IMR-90 (cell line): Measurements from ENCODE around the gene MAMLD1. TPM values are rescaled to one million over a fixed set of nuclear protein-coding genes. Genes with fewer than 3 reads are reported as not detected.

ENCODE experiments used
- ATAC-seq: fragments of 200-7000 bp; cut with Tn5 transposase; 2 replicates; pipeline ENCODE4 v1.9.1; 2020; ENCODE audit warnings: low read depth, mild to moderate bottlenecking, moderate library complexity
- BruUV-seq: library from RNA; stranded (reverse); fragments of 400-500 nt; replicated peaks from 2 replicates; lab custom pipeline; 2021; lab: Mats Ljungman, UMichigan
- CTCF ChIA-PET: fragments of 300-600 bp; formaldehyde crosslinking; extraction: SDS; loops from one replicate; lab custom pipeline; 2021; ENCODE audit warnings: antibody characterized with exemption; lab: Yijun Ruan, JAX
- POLR2A ChIA-PET: fragments of 300-600 bp; sonication (Branson Sonifier 250); formaldehyde crosslinking; loops from one replicate; lab custom pipeline; 2022; ENCODE audit warnings: antibody characterized with exemption; ENCODE audit not compliant: unreplicated experiment; lab: Charles Lee
- DNase-seq: peaks from one replicate; pipeline ENCODE4 v3.0.0; 2013
- H2AFZ ChIP-seq: replicated peaks from 2 replicates; pipeline ENCODE3; 2013; ENCODE audit warnings: low read length, mild to moderate bottlenecking; ENCODE audit not compliant: poor library complexity
- H2AK5ac ChIP-seq: 2 replicates; pipeline ENCODE4 v1.6.1; 2013; ENCODE audit warnings: low read depth, low read length, inconsistent platforms
- H2AK9ac ChIP-seq: replicated peaks from 2 replicates; pipeline ENCODE3; 2013; ENCODE audit warnings: mild to moderate bottlenecking, low read depth, low read length, moderate library complexity; ENCODE audit not compliant: poor library complexity
- H2BK120ac ChIP-seq: 2 replicates; pipeline ENCODE4 v1.6.1; 2013; ENCODE audit warnings: low read depth, low read length, inconsistent platforms
- H2BK15ac ChIP-seq: 3 replicates; pipeline ENCODE4 v1.6.1; 2013; ENCODE audit warnings: low read depth, low read length, inconsistent platforms
- H2BK20ac ChIP-seq: 2 replicates; pipeline ENCODE4 v1.6.1; 2013; ENCODE audit warnings: low read depth, mild to moderate bottlenecking, inconsistent platforms, low read length, moderate library complexity
- H2BK5ac ChIP-seq: 2 replicates; pipeline ENCODE4 v1.6.1; 2013; ENCODE audit warnings: mild to moderate bottlenecking, low read depth, low read length, inconsistent platforms; ENCODE audit not compliant: poor library complexity, severe bottlenecking
- H3K14ac ChIP-seq: replicated peaks from 2 replicates; pipeline ENCODE4 v1.6.1; 2013; ENCODE audit warnings: low read depth, low read length, inconsistent platforms
- H3K18ac ChIP-seq: 2 replicates; pipeline ENCODE4 v1.6.1; 2013; ENCODE audit warnings: low read depth, low read length, control low read depth
- H3K23ac ChIP-seq: 2 replicates; pipeline ENCODE4 v1.6.1; 2013; ENCODE audit warnings: low read depth, low read length, inconsistent platforms
- H3K27ac ChIP-seq: 2 replicates; pipeline ENCODE4 v1.5.1; 2013; ENCODE audit warnings: mild to moderate bottlenecking, control low read depth, low read length; ENCODE audit not compliant: insufficient read depth
- H3K27me3 ChIP-seq: 2 replicates; pipeline ENCODE4 v1.6.1; 2013; ENCODE audit warnings: low read length; ENCODE audit not compliant: control insufficient read depth, insufficient read depth
- H3K36me3 ChIP-seq: 2 replicates; pipeline ENCODE4 v1.6.1; 2013; ENCODE audit warnings: low read length, mixed read lengths; ENCODE audit not compliant: control insufficient read depth, insufficient read depth
- H3K4ac ChIP-seq: 2 replicates; pipeline ENCODE4 v1.6.1; 2013; ENCODE audit warnings: low read depth, low read length, inconsistent platforms
- H3K4me1 ChIP-seq: 2 replicates; pipeline ENCODE4 v1.6.1; 2013; ENCODE audit warnings: low read length, mixed read lengths; ENCODE audit not compliant: control insufficient read depth, insufficient read depth
- H3K4me2 ChIP-seq: 2 replicates; pipeline ENCODE4 v1.6.1; 2013; ENCODE audit warnings: low read depth, mild to moderate bottlenecking, control low read depth, low read length, moderate library complexity
- H3K4me3 ChIP-seq: 2 replicates; pipeline ENCODE4 v1.5.1; 2013; ENCODE audit warnings: low read depth, mild to moderate bottlenecking, control low read depth, low read length, moderate library complexity; ENCODE audit not compliant: insufficient read depth
- H3K56ac ChIP-seq: 2 replicates; pipeline ENCODE4 v1.6.1; 2013; ENCODE audit warnings: low read length, inconsistent platforms; ENCODE audit not compliant: insufficient read depth; ENCODE audit errors: extremely low read depth
- H3K79me1 ChIP-seq, 2 experiments: 2 replicates each; pipeline ENCODE4 v1.6.1; 2013; ENCODE audit warnings: low read length in 2 of 2, inconsistent platforms in 1 of 2, low read depth in 1 of 2
- H3K9ac ChIP-seq: 2 replicates; pipeline ENCODE4 v1.6.1; 2013; ENCODE audit warnings: low read depth, low read length, control low read depth
- H3K9me1 ChIP-seq: 2 replicates; pipeline ENCODE4 v1.6.1; 2013; ENCODE audit warnings: low read length, inconsistent platforms; ENCODE audit not compliant: insufficient read depth
- H3K9me3 ChIP-seq: 2 replicates; pipeline ENCODE4 v1.6.1; 2013; ENCODE audit warnings: low read length; ENCODE audit not compliant: control insufficient read depth, insufficient read depth
- H4K20me1 ChIP-seq: 2 replicates; pipeline ENCODE4 v1.6.1; 2013; ENCODE audit warnings: low read length, inconsistent platforms; ENCODE audit not compliant: insufficient read depth
- H4K5ac ChIP-seq: 2 replicates; pipeline ENCODE4 v1.6.1; 2013; ENCODE audit warnings: mild to moderate bottlenecking, low read depth, low read length, control low read depth
- H4K8ac ChIP-seq, 2 experiments: 2 replicates each; pipeline ENCODE4 v1.6.1; 2013; ENCODE audit warnings: low read depth in 2 of 2, low read length in 2 of 2, control low read depth in 1 of 2, inconsistent platforms in 1 of 2
- H4K91ac ChIP-seq: 2 replicates; pipeline ENCODE4 v1.6.1; 2013; ENCODE audit warnings: low read depth, low read length, inconsistent platforms; ENCODE audit not compliant: insufficient read depth
- BHLHE40 ChIP-seq: fragments of 150-350 bp; IDR thresholded peaks from 2 replicates; pipeline ENCODE4 v1.6.1; 2016; ENCODE audit warnings: mild to moderate bottlenecking, low read depth, low read length
- CEBPB ChIP-seq: IDR thresholded peaks from 2 replicates; pipeline ENCODE4 v1.6.1; 2012; ENCODE audit warnings: low read depth, low read length, improper control_type of control experiment
- CHD1 ChIP-seq: IDR thresholded peaks from 2 replicates; pipeline ENCODE4 v1.6.1; 2012; ENCODE audit warnings: low read depth, low read length, improper control_type of control experiment
- ELK1 ChIP-seq: fragments of 150-350 bp; IDR thresholded peaks from 2 replicates; pipeline ENCODE4 v1.6.1; 2016; ENCODE audit warnings: low read depth, mild to moderate bottlenecking, low read length, moderate library complexity, borderline replicate concordance
- FOS ChIP-seq: fragments of 150-350 bp; IDR thresholded peaks from 2 replicates; pipeline ENCODE4 v1.6.1; 2016; ENCODE audit warnings: low read depth, low read length
- MAFK ChIP-seq: IDR thresholded peaks from 2 replicates; pipeline ENCODE4 v1.6.1; 2012; ENCODE audit warnings: low read depth, low read length, improper control_type of control experiment
- MAZ ChIP-seq: IDR thresholded peaks from 2 replicates; pipeline ENCODE4 v1.6.1; 2012; ENCODE audit warnings: low read depth, mild to moderate bottlenecking, low read length, improper control_type of control experiment, moderate library complexity, borderline replicate concordance
- MXI1 ChIP-seq: IDR thresholded peaks from 2 replicates; pipeline ENCODE4 v1.6.1; 2012; ENCODE audit warnings: low read depth, mild to moderate bottlenecking, low read length, moderate library complexity, borderline replicate concordance
- NFE2L2 ChIP-seq: fragments of 150-350 bp; IDR thresholded peaks from 2 replicates; pipeline ENCODE4 v1.6.1; 2016; ENCODE audit warnings: low read depth, mild to moderate bottlenecking, low read length
- POLR2A ChIP-seq: IDR thresholded peaks from 2 replicates; pipeline ENCODE4 v1.6.1; 2012; ENCODE audit warnings: mild to moderate bottlenecking, low read depth, low read length
- RAD21 ChIP-seq: IDR thresholded peaks from 2 replicates; pipeline ENCODE4 v1.6.1; 2012; ENCODE audit warnings: low read length, improper control_type of control experiment
- RCOR1 ChIP-seq: IDR thresholded peaks from 2 replicates; pipeline ENCODE4 v1.6.1; 2012; ENCODE audit warnings: mild to moderate bottlenecking, low read length, improper control_type of control experiment; ENCODE audit not compliant: insufficient replicate concordance
- RFX5 ChIP-seq: IDR thresholded peaks from 2 replicates; pipeline ENCODE4 v1.8.0; 2012; ENCODE audit warnings: low read depth, mild to moderate bottlenecking, low read length, moderate library complexity
- SMC3 ChIP-seq: fragments of 150-350 bp; IDR thresholded peaks from 2 replicates; pipeline ENCODE4 v1.6.1; 2016; ENCODE audit warnings: low read depth, mild to moderate bottlenecking, antibody characterized with exemption, low read length, moderate library complexity
- USF2 ChIP-seq: fragments of 150-350 bp; IDR thresholded peaks from 2 replicates; pipeline ENCODE4 v1.6.1; 2017; ENCODE audit warnings: mild to moderate bottlenecking, antibody characterized with exemption, low read length, low read depth
- WGBS, 2 experiments: methylation state at CpG; one replicate each; pipeline versions ENCODE4 v1.1.5 to v1.1.7; 2013; ENCODE audit warnings: missing lambda C conversion rate in 2 of 2; ENCODE audit not compliant: insufficient read length in 1 of 2; ENCODE audit errors: extremely low coverage in 2 of 2; 5-methylcytosine and 5-hydroxymethylcytosine counted together
- dilution Hi-C: fragments of 300-500 bp; cut with HindIII; formaldehyde crosslinking; loops from one replicate; pipeline ENCODE4 v1.14.3; 2018; ENCODE audit warnings: low sequenced_read_pairs; ENCODE audit not compliant: unreplicated experiment
- in situ Hi-C: fragments of 300-500 bp; cut with MboI; formaldehyde crosslinking; loops from 3 replicates; pipeline ENCODE4 v1.14.3; 2019; ENCODE audit warnings: low sequenced_read_pairs, inconsistent platforms, mixed read lengths
- intact Hi-C: fragments of 100-400 bp; cut with micrococcal nuclease; formaldehyde crosslinking; loops from 2 replicates; pipeline ENCODE4 v1.10.0; 2022
- polyA plus RNA-seq, 3 experiments: library from polyadenylated mRNA; depleted of rRNA; stranded (reverse); fragments of >200 nt; gene quantifications; 2 replicates each; pipeline ENCODE4 v1.2.3, GENCODE V29; 2012; ENCODE audit warnings: low replicate concordance in 1 of 3
- total RNA-seq: library from RNA; depleted of rRNA; stranded (reverse); fragments of >200 nt; gene quantifications from 2 replicates; pipeline ENCODE4 v1.2.3, GENCODE V29; 2012
- TF ChIP-seq, protein P1 (sequence below): conservative IDR thresholded peaks from 2 replicates; pipeline ENCODE4 v1.5.1; 2012; ENCODE audit warnings: mild to moderate bottlenecking, low read depth, low read length, improper control_type of control experiment

The MAMLD1 gene
- total and polyA plus RNA-seq, 2 of the 4 experiments (the other 2 are of a cell fraction), result 1.4 to 11.0 TPM

DNA sequence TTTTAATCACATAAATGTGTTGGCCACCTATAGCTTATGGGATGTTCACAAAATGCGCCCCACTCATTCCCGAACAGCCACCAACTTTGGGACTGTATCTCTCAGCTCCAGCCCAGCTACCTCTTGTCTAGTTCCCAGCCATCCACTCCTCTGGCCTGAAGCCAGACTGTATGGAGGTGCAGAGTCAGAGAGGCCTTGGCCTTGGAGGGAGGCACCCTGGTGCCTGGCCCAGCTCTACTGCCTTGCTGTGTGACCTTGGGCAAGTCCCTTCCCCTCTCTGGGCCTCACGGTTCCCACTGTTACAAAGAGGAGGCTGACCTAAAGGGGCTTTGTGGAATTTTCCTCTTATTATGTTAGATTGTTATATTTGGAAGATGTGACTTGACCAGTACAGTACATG lies 13.9 kb downstream of the MAMLD1 start:
- no peak overlapping the region for H2AFZ ChIP-seq
- TF ChIP-seq RCOR1, result no peak
- TF ChIP-seq, protein P1, sequence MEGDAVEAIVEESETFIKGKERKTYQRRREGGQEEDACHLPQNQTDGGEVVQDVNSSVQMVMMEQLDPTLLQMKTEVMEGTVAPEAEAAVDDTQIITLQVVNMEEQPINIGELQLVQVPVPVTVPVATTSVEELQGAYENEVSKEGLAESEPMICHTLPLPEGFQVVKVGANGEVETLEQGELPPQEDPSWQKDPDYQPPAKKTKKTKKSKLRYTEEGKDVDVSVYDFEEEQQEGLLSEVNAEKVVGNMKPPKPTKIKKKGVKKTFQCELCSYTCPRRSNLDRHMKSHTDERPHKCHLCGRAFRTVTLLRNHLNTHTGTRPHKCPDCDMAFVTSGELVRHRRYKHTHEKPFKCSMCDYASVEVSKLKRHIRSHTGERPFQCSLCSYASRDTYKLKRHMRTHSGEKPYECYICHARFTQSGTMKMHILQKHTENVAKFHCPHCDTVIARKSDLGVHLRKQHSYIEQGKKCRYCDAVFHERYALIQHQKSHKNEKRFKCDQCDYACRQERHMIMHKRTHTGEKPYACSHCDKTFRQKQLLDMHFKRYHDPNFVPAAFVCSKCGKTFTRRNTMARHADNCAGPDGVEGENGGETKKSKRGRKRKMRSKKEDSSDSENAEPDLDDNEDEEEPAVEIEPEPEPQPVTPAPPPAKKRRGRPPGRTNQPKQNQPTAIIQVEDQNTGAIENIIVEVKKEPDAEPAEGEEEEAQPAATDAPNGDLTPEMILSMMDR, result no peak
- TF ChIP-seq RFX5, result no peak
- no peak for TF ChIP-seq FOS
- TF ChIP-seq MXI1, result no peak
- no peak for TF ChIP-seq CEBPB
- no peak for TF ChIP-seq MAFK
- TF ChIP-seq CHD1, result no peak
- no peak for TF ChIP-seq SMC3
- TF ChIP-seq BHLHE40, result no peak
- no peak for TF ChIP-seq NFE2L2
- no peak for TF ChIP-seq POLR2A
- TF ChIP-seq RAD21, result no peak
- no peak for TF ChIP-seq ELK1
- TF ChIP-seq MAZ, result no peak
- no peak for TF ChIP-seq USF2
- no TSS peak for BruUV-seq
- in situ Hi-C loops (no loop called here), dilution Hi-C loops (no loop called here), intact Hi-C loops (no loop called here)
- no peak overlapping the region for H4K5ac ChIP-seq
- WGBS, 2 experiments, result no CpG with 5 or more reads among the region's 3 CpGs
- no peak overlapping the region for H2BK20ac ChIP-seq
- no peak for DNase-seq
- H3K4me1 ChIP-seq, result no peaks in the 10 kb centered on the region
- no peak overlapping the region for H3K23ac ChIP-seq
- H2AK5ac ChIP-seq, result no peak overlapping the region
- no peak overlapping the region for H3K27ac ChIP-seq
- no peak overlapping the region for H2BK120ac ChIP-seq
- ChIA-PET CTCF (no interaction called here), POLR2A (no interaction called here)
- H3K9me1 ChIP-seq, result no peaks in the 10 kb centered on the region; the same call in 1 of the 2 replicates
- H3K4me2 ChIP-seq, result no peak overlapping the region
- peaks cover 21 to 30% of the 10 kb centered on the region in 2 experiments; a peak in 3 of 4 replicates for H3K79me1 ChIP-seq
- no peaks in the 10 kb centered on the region for H3K9me3 ChIP-seq
- H4K8ac ChIP-seq, result no peak overlapping the region
- H4K20me1 ChIP-seq, result peaks cover 3% of the 10 kb centered on the region; the same call in 1 of the 2 replicates
- H3K36me3 ChIP-seq, result no peaks in the 10 kb centered on the region
- H2AK9ac ChIP-seq, result no peak overlapping the region
- no peak overlapping the region for H2BK5ac ChIP-seq
- no peak overlapping the region for H3K18ac ChIP-seq
- no peak overlapping the region for H3K56ac ChIP-seq
- no peak overlapping the region for H3K4me3 ChIP-seq
- no peak overlapping the region for H3K14ac ChIP-seq
- H3K9ac ChIP-seq, result no peak overlapping the region
- H2BK15ac ChIP-seq, result no peak overlapping the region
- ATAC-seq, result no peak
- H3K27me3 ChIP-seq, result no peaks in the 10 kb centered on the region
- no peak overlapping the region for H3K4ac ChIP-seq
- no peak overlapping the region for H4K91ac ChIP-seq
